ENCODE data around the gene ST8SIA6. TPM values are rescaled to one million over a fixed set of nuclear protein-coding genes. Genes with fewer than 3 reads are reported as not detected.

ST8SIA6 gene
- total RNA-seq, 1 donor from 2014 or later, result 0.13 TPM

DNA sequence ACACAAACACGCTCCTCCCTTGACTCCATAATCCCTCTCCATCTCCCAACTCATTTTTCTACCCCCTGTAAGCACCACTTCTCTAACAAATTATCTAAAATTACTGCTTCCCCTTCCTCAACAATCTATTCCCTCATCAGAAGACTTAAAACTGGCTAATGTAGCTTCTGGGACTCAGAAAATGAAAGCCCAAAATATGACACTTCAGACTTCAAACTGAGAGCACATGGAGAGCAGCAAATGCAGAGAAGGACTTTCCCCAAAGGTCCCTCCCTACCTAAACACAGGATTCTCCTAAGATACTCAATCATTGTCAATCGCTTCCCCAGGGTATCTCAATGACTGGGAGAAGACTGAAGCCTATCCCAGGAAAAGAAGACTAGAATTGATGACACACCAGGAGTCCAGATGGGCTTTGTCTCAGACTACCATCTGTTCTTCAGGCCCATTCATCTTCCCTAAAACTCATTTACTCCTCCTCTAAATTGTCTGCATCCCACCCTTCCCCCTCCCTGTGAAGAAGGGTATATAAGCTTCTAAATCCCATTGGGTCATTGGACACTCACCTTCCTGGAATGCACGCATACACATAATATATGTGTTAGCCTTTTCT lies 39.2 kb downstream of the ST8SIA6 start:
- TF ChIP-seq, protein P1, sequence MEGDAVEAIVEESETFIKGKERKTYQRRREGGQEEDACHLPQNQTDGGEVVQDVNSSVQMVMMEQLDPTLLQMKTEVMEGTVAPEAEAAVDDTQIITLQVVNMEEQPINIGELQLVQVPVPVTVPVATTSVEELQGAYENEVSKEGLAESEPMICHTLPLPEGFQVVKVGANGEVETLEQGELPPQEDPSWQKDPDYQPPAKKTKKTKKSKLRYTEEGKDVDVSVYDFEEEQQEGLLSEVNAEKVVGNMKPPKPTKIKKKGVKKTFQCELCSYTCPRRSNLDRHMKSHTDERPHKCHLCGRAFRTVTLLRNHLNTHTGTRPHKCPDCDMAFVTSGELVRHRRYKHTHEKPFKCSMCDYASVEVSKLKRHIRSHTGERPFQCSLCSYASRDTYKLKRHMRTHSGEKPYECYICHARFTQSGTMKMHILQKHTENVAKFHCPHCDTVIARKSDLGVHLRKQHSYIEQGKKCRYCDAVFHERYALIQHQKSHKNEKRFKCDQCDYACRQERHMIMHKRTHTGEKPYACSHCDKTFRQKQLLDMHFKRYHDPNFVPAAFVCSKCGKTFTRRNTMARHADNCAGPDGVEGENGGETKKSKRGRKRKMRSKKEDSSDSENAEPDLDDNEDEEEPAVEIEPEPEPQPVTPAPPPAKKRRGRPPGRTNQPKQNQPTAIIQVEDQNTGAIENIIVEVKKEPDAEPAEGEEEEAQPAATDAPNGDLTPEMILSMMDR (IDR thresholded peaks at IDR 0.05), result no peak
- intact Hi-C loops (cut with micrococcal nuclease), result no loop called here
- Mint-ChIP-seq H3K27me3 (peaks cover 12% of the 10 kb centered on the region), H3K36me3 (ENCODE audit: low read depth) (no peaks in the 10 kb centered on the region), H3K27ac (no peak overlapping the region), H3K4me1 (no peaks in the 10 kb centered on the region), H3K4me3 (no peak overlapping the region), H3K9me3 (no peaks in the 10 kb centered on the region)
- DNase-seq, result no peak
- ChIA-PET CTCF (interaction anchor here (0.8 to 1.2 kb wide), 2 partner anchors 14 to 122 kb away, joined by 3 read pairs; no protein-coding TSS in a partner anchor), POLR2A (no interaction called here)
- ATAC-seq (ENCODE audit: low read depth), result no peak

DNA sequence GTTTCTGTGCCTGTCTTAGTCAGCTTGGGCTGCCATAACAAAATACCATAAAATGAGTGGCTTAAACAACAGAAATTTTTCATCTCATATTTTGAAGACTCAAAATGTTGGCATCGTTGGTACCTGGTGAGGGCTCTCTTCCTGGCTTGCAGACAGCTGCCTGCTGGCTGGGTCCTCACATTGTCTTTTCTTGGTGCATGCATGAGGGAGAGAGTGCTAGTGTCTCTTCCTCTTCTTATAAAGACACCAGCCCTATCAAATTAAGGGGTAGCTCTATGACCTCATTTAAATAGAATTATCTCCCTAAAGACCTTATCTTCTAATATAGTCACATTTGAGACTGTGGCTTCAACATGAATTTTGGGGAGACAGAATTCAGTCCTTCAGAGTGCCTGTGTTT lies 39.9 kb downstream of the ST8SIA6 start:
- TF ChIP-seq, protein P1 (IDR thresholded peaks at IDR 0.05), result no peak
- ChIA-PET POLR2A (no interaction called here), CTCF (no interaction called here)
- H3K9me3 Mint-ChIP-seq, result no peaks in the 10 kb centered on the region
- intact Hi-C loops (cut with micrococcal nuclease), result no loop called here
- H3K4me1 Mint-ChIP-seq, result no peaks in the 10 kb centered on the region
- H3K27ac Mint-ChIP-seq, result no peak overlapping the region
- no peak overlapping the region for H3K4me3 Mint-ChIP-seq
- ATAC-seq (ENCODE audit: low read depth), result no peak
- DNase-seq, result no peak
- H3K27me3 Mint-ChIP-seq, result peaks cover 12% of the 10 kb centered on the region
- H3K36me3 Mint-ChIP-seq (ENCODE audit: low read depth), result no peaks in the 10 kb centered on the region

DNA sequence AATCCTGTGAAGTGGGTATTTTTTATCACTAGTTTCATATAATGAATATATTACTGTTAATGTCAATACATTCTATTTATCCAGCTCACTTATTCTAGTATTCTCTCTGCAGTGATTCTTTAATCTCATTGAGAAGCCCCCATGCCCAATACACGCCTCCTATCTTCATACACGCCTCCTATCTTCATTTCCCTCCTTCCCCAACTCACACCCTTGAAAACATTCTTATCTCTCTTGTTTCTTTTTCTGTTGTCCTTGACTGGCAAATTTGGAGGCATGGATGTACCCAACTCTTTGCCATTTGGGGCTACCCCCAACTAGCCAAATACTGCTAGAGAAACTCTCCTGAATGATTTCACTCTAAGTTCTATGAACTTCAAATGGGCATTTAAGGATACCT lies 40.5 kb downstream of the ST8SIA6 start:
- no peaks in the 10 kb centered on the region for H3K36me3 Mint-ChIP-seq (ENCODE audit: low read depth)
- intact Hi-C loops (cut with micrococcal nuclease), result no loop called here
- CTCF ChIA-PET, result no interaction called here
- POLR2A ChIA-PET, result no interaction called here
- TF ChIP-seq, protein P1 (IDR thresholded peaks at IDR 0.05), result no peak
- ATAC-seq (ENCODE audit: low read depth) (no peak), DNase-seq (no peak)
- H3K27me3 Mint-ChIP-seq, result peaks cover 12% of the 10 kb centered on the region
- H3K27ac Mint-ChIP-seq, result no peak overlapping the region
- H3K4me3 Mint-ChIP-seq, result no peak overlapping the region
- H3K4me1 Mint-ChIP-seq, result no peaks in the 10 kb centered on the region
- no peaks in the 10 kb centered on the region for H3K9me3 Mint-ChIP-seq

DNA sequence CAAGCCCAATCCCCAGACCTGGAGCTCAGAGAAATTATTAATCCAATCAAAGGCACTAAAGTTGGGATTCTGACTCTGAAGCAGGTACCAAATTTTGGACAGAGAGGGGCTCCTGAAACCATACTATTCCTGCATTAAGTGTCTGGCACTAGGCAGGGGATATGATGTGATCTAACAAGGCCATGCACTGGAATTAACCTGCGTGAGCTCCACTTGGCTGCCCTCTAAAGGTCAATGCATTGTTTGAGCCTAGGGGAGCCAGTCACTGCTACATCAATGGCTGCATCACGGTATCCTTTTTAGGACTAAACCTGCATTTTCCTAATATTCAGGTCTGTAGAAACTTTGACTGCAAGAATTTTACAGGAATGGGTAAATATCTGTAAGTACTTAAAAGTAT lies 42.1 kb downstream of the ST8SIA6 start:
- DNase-seq (no peak), ATAC-seq (ENCODE audit: low read depth) (no peak)
- no peaks in the 10 kb centered on the region for H3K36me3 Mint-ChIP-seq (ENCODE audit: low read depth)
- CTCF ChIA-PET, result no interaction called here
- intact Hi-C loops (cut with micrococcal nuclease), result no loop called here
- H3K27ac Mint-ChIP-seq, result no peak overlapping the region
- peaks cover 12% of the 10 kb centered on the region for H3K27me3 Mint-ChIP-seq
- no peak overlapping the region for H3K4me3 Mint-ChIP-seq
- no peaks in the 10 kb centered on the region for H3K4me1 Mint-ChIP-seq
- TF ChIP-seq, protein P1 (IDR thresholded peaks at IDR 0.05), result no peak
- H3K9me3 Mint-ChIP-seq, result no peaks in the 10 kb centered on the region
- POLR2A ChIA-PET, result no interaction called here

DNA sequence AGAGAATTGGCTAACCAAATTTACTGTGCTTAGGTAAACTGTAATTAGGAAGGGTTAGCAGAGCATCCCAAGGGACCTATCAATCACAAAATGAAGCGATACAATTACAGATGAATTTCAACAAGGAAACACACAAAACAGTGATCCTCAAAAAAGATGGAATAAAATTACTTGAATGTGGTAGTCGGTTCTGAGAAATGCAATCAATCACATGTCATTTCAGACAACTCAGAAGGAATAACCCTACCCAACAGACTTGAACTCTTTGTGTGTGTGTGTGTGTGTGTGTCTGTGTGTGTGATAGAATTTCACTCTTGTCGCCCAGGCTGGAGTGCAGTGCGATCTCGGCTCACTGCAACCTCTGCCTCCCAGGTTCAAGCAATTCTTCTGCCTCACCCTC lies 43.5 kb downstream of the ST8SIA6 start:
- Mint-ChIP-seq H3K27me3 (peaks cover 9% of the 10 kb centered on the region), H3K9me3 (no peaks in the 10 kb centered on the region), H3K4me3 (no peak overlapping the region), H3K36me3 (ENCODE audit: low read depth) (no peaks in the 10 kb centered on the region), H3K27ac (no peak overlapping the region), H3K4me1 (no peaks in the 10 kb centered on the region)
- TF ChIP-seq, protein P1 (IDR thresholded peaks at IDR 0.05), result no peak
- DNase-seq (no peak), ATAC-seq (ENCODE audit: low read depth) (no peak)
- CTCF ChIA-PET, result no interaction called here
- POLR2A ChIA-PET, result no interaction called here
- intact Hi-C loops (cut with micrococcal nuclease), result no loop called here

Measured in activated B cell treated with CpG ODN at 0.5 μM for 24 hours (primary cell).